Mesenchymal stem cell (in vitro differentiated cells and primary cell): Measurements from ENCODE around the gene OR10J5.

Experiments
- DNase-seq: peaks from one replicate; pipeline ENCODE4 v3.0.0-alpha.2; 2013
- H2AFZ ChIP-seq: one replicate; pipeline ENCODE4 v1.6.1; 2013; ENCODE audit warnings: low read depth, mild to moderate bottlenecking, control low read depth, inconsistent platforms, low read length, moderate library complexity
- H2AK5ac ChIP-seq: 2 replicates; pipeline ENCODE4 v1.6.1; 2013; ENCODE audit warnings: low read length, moderate library complexity, mild to moderate bottlenecking, inconsistent platforms; ENCODE audit not compliant: severe bottlenecking
- H2BK120ac ChIP-seq: one replicate; pipeline ENCODE4 v1.6.1; 2013; ENCODE audit warnings: low read depth, mild to moderate bottlenecking, inconsistent platforms, low read length, moderate library complexity
- H2BK12ac ChIP-seq, 2 experiments: one replicate each; pipeline ENCODE4 v1.6.1; 2013; ENCODE audit warnings: inconsistent platforms in 2 of 2, low read length in 2 of 2, mild to moderate bottlenecking in 2 of 2, moderate library complexity in 2 of 2, control low read depth in 1 of 2
- H2BK15ac ChIP-seq: one replicate; pipeline ENCODE4 v1.6.1; 2013; ENCODE audit warnings: mild to moderate bottlenecking, low read depth, inconsistent platforms; ENCODE audit not compliant: poor library complexity, severe bottlenecking
- H2BK5ac ChIP-seq: 2 replicates; pipeline ENCODE4 v1.6.1; 2013; ENCODE audit warnings: low read depth, mild to moderate bottlenecking, low read length, control low read depth, inconsistent platforms; ENCODE audit not compliant: poor library complexity, severe bottlenecking
- H3K14ac ChIP-seq, 2 experiments: one replicate each; pipeline ENCODE4 v1.6.1; 2013; ENCODE audit warnings: inconsistent platforms in 2 of 2, low read length in 2 of 2, control low read depth in 1 of 2, mild to moderate bottlenecking in 1 of 2, moderate library complexity in 1 of 2
- H3K18ac ChIP-seq, 2 experiments: one replicate each; pipeline ENCODE4 v1.6.1; 2013; ENCODE audit warnings: inconsistent platforms in 2 of 2, low read length in 2 of 2, control low read depth in 1 of 2, low read depth in 1 of 2, mild to moderate bottlenecking in 1 of 2
- H3K23ac ChIP-seq, 2 experiments: one replicate each; pipeline ENCODE4 v1.6.1; 2013; ENCODE audit warnings: inconsistent platforms in 2 of 2, low read length in 2 of 2, mild to moderate bottlenecking in 2 of 2, moderate library complexity in 2 of 2, control low read depth in 1 of 2
- H3K27ac ChIP-seq: 2 replicates; pipeline ENCODE4 v1.5.1; 2013; ENCODE audit warnings: mild to moderate bottlenecking, moderate library complexity, low read length, control low read depth, inconsistent platforms; ENCODE audit not compliant: poor library complexity, severe bottlenecking
- H3K27me3 ChIP-seq, 2 experiments: 2 replicates each; pipeline versions ENCODE4 v1.6.1 to v1.7.0; 2013; ENCODE audit warnings: low read length in 2 of 2, mild to moderate bottlenecking in 2 of 2, moderate library complexity in 2 of 2, control low read depth in 1 of 2, inconsistent platforms in 1 of 2; ENCODE audit not compliant: control insufficient read depth in 1 of 2, insufficient read depth in 1 of 2
- H3K36me3 ChIP-seq, 2 experiments: 2 replicates each; pipeline versions ENCODE4 v1.6.1 to v1.7.0; 2013; ENCODE audit warnings: low read length in 2 of 2, control low read depth in 1 of 2, inconsistent platforms in 1 of 2, low read depth in 1 of 2, mild to moderate bottlenecking in 1 of 2; ENCODE audit not compliant: insufficient read depth in 2 of 2, control insufficient read depth in 1 of 2
- H3K4ac ChIP-seq, 2 experiments: one replicate each; pipeline ENCODE4 v1.6.1; 2013; ENCODE audit warnings: inconsistent platforms in 2 of 2, low read length in 2 of 2, mild to moderate bottlenecking in 2 of 2, moderate library complexity in 2 of 2, control low read depth in 1 of 2, low read depth in 1 of 2
- H3K4me1 ChIP-seq: 2 replicates; pipeline ENCODE4 v1.6.1; 2013; ENCODE audit warnings: low read depth, low read length, control low read depth; ENCODE audit not compliant: control insufficient read depth, insufficient read depth
- H3K4me2 ChIP-seq: 2 replicates; pipeline ENCODE4 v1.6.1; 2013; ENCODE audit warnings: low read length, mild to moderate bottlenecking, inconsistent platforms; ENCODE audit not compliant: poor library complexity, severe bottlenecking
- H3K4me3 ChIP-seq, 2 experiments: 2 replicates each; pipeline versions ENCODE4 v1.5.1 to v1.7.0; 2013; ENCODE audit warnings: low read length in 2 of 2, mild to moderate bottlenecking in 2 of 2, control low read depth in 1 of 2, low read depth in 1 of 2; ENCODE audit not compliant: insufficient read depth in 1 of 2
- H3K79me1 ChIP-seq: replicated peaks from 2 replicates; pipeline ENCODE4 v1.6.1; 2013; ENCODE audit warnings: mild to moderate bottlenecking, control low read depth, low read length, inconsistent platforms; ENCODE audit not compliant: poor library complexity, severe bottlenecking
- H3K9ac ChIP-seq: 2 replicates; pipeline ENCODE4 v1.7.0; 2013; ENCODE audit warnings: mild to moderate bottlenecking, low read length, moderate library complexity
- H3K9me3 ChIP-seq: 2 replicates; pipeline ENCODE4 v1.7.0; 2013; ENCODE audit warnings: mild to moderate bottlenecking, low read length; ENCODE audit not compliant: control insufficient read depth
- H4K8ac ChIP-seq: one replicate; pipeline ENCODE4 v1.6.1; 2013; ENCODE audit warnings: inconsistent platforms, mild to moderate bottlenecking, low read length, moderate library complexity
- H4K91ac ChIP-seq: one replicate; pipeline ENCODE4 v1.6.1; 2013; ENCODE audit warnings: mild to moderate bottlenecking, low read length, inconsistent platforms
- WGBS: methylation state at CpG from one replicate; pipeline ENCODE4 v1.1.7; 2013; ENCODE audit warnings: mixed read lengths; 5-methylcytosine and 5-hydroxymethylcytosine counted together

The OR10J5 gene

GRCh38 chr1:159556931-159557369, 21.1 kb upstream of the OR10J5 start:
- Histone ChIP-seq H3K4ac (no peak overlapping the region), H3K27me3 (no peaks in the 10 kb centered on the region), H3K14ac (no peak overlapping the region), H2BK15ac (no peak overlapping the region), H3K23ac (no peak overlapping the region), H4K8ac (no peak overlapping the region), H3K4me3 (no peak overlapping the region), H3K27ac (no peak overlapping the region), H3K4me1 (no peaks in the 10 kb centered on the region), H4K91ac (no peak overlapping the region), H3K4me2 (no peak overlapping the region), H2AFZ (no peak overlapping the region), H2BK5ac (no peak overlapping the region), H3K9ac (no peak overlapping the region), H3K79me1 (no peaks in the 10 kb centered on the region), H3K18ac (no peak overlapping the region), H3K36me3 (no peaks in the 10 kb centered on the region), H3K9me3 (no peaks in the 10 kb centered on the region), H2AK5ac (no peak overlapping the region), H2BK12ac (no peak overlapping the region), H2BK120ac (no peak overlapping the region)
- no peak for DNase-seq
- WGBS = 42% methylated on average over 3 of the region's 3 CpGs

GRCh38 chr1:159554696-159555095, 18.9 kb upstream of the OR10J5 start:
- no peak overlapping the region for H3K4me2 ChIP-seq
- no peak overlapping the region for H2BK12ac ChIP-seq
- no peak overlapping the region for H4K8ac ChIP-seq
- no peaks in the 10 kb centered on the region for H3K27me3 ChIP-seq
- H3K14ac ChIP-seq = no peak overlapping the region
- no peak overlapping the region for H2AFZ ChIP-seq
- no peak overlapping the region for H3K23ac ChIP-seq
- H4K91ac ChIP-seq = no peak overlapping the region
- H2AK5ac ChIP-seq = no peak overlapping the region
- 13% methylated on average over 1 of the region's 1 CpG for WGBS
- no peak overlapping the region for H3K27ac ChIP-seq
- H3K4ac ChIP-seq = no peak overlapping the region
- H3K4me3 ChIP-seq = no peak overlapping the region
- H3K36me3 ChIP-seq = no peaks in the 10 kb centered on the region
- H3K18ac ChIP-seq = no peak overlapping the region
- no peak overlapping the region for H2BK15ac ChIP-seq
- H2BK5ac ChIP-seq = no peak overlapping the region
- no peaks in the 10 kb centered on the region for H3K79me1 ChIP-seq
- H2BK120ac ChIP-seq = no peak overlapping the region
- no peaks in the 10 kb centered on the region for H3K9me3 ChIP-seq
- H3K9ac ChIP-seq = no peak overlapping the region
- no peaks in the 10 kb centered on the region for H3K4me1 ChIP-seq
- DNase-seq = no peak

- no peaks in the 10 kb centered on the region for H3K9me3 ChIP-seq
- no peak overlapping the region for H2AFZ ChIP-seq
- no peak overlapping the region for H4K91ac ChIP-seq
- H3K14ac ChIP-seq = no peak overlapping the region
- H3K27me3 ChIP-seq = no peaks in the 10 kb centered on the region
- no peaks in the 10 kb centered on the region for H3K4me1 ChIP-seq
- no peak overlapping the region for H3K18ac ChIP-seq
- no peaks in the 10 kb centered on the region for H3K36me3 ChIP-seq
- no peak overlapping the region for H4K8ac ChIP-seq
- H2BK15ac ChIP-seq = no peak overlapping the region
- no peak overlapping the region for H2AK5ac ChIP-seq
- no peak for DNase-seq
- no peak overlapping the region for H3K27ac ChIP-seq
- H2BK120ac ChIP-seq = no peak overlapping the region
- no peaks in the 10 kb centered on the region for H3K79me1 ChIP-seq
- no peak overlapping the region for H2BK5ac ChIP-seq
- H2BK12ac ChIP-seq = no peak overlapping the region
- H3K9ac ChIP-seq = no peak overlapping the region
- no peak overlapping the region for H3K4me3 ChIP-seq
- H3K23ac ChIP-seq = no peak overlapping the region
- H3K4ac ChIP-seq = no peak overlapping the region
- no peak overlapping the region for H3K4me2 ChIP-seq
- 28% methylated on average over 2 of the region's 3 CpGs for WGBS
Observed at GRCh38 chr1:159554261-159554660, 18.5 kb upstream of the OR10J5 start.

GRCh38 chr1:159548126-159548525, 12.3 kb upstream of the OR10J5 start:
- Histone ChIP-seq H3K23ac (no peak overlapping the region), H2BK15ac (no peak overlapping the region)
- 46% methylated on average over 2 of the region's 2 CpGs for WGBS

More at GRCh38 chr1:159548126-159548525, 12.3 kb upstream of the OR10J5 start:
- Histone ChIP-seq H3K4me2 (no peak overlapping the region), H2AFZ (no peak overlapping the region), H3K18ac (no peak overlapping the region), H2BK120ac (no peak overlapping the region), H3K4ac (no peak overlapping the region), H2AK5ac (no peak overlapping the region), H3K27ac (no peak overlapping the region), H3K9me3 (no peaks in the 10 kb centered on the region), H3K27me3 (no peaks in the 10 kb centered on the region), H2BK5ac (no peak overlapping the region), H3K9ac (no peak overlapping the region), H3K79me1 (no peaks in the 10 kb centered on the region), H3K14ac (no peak overlapping the region), H3K4me1 (no peaks in the 10 kb centered on the region), H2BK12ac (no peak overlapping the region), H4K91ac (no peak overlapping the region), H3K4me3 (no peak overlapping the region), H4K8ac (no peak overlapping the region), H3K36me3 (no peaks in the 10 kb centered on the region)
- DNase-seq = no peak
